Mucosa of rectum (tissue), 2 donors: ENCODE measurements around the gene SLC22A16.

Experiments
- H3K27ac ChIP-seq, 2 donors: one replicate each; pipeline ENCODE4 v1.7.0; 2013; ENCODE audit warnings: inconsistent platforms in 2 of 2, low read depth in 2 of 2, low read length in 2 of 2
- H3K27me3 ChIP-seq, 2 donors: one replicate each; pipeline ENCODE4 v1.7.0; 2013; ENCODE audit warnings: low read length in 2 of 2; ENCODE audit not compliant: control insufficient read depth in 2 of 2, insufficient read depth in 2 of 2
- H3K36me3 ChIP-seq, 2 donors: one replicate each; pipeline ENCODE4 v1.7.0; 2013; ENCODE audit warnings: low read length in 2 of 2; ENCODE audit not compliant: control insufficient read depth in 2 of 2, insufficient read depth in 2 of 2
- H3K4me1 ChIP-seq, 2 donors: one replicate each; pipeline ENCODE4 v1.7.0; 2013; ENCODE audit warnings: low read length in 2 of 2, mild to moderate bottlenecking in 1 of 2; ENCODE audit not compliant: control insufficient read depth in 2 of 2, insufficient read depth in 2 of 2
- H3K4me3 ChIP-seq, 2 donors: one replicate each; pipeline ENCODE4 v1.7.0; 2013; ENCODE audit warnings: low read length in 2 of 2
- H3K9ac ChIP-seq, 2 donors: one replicate each; pipeline ENCODE4 v1.7.0; 2013; ENCODE audit warnings: low read length in 2 of 2, low read depth in 1 of 2, mild to moderate bottlenecking in 1 of 2
- H3K9me3 ChIP-seq, 2 donors: one replicate each; pipeline ENCODE4 v1.7.0; 2013; ENCODE audit warnings: low read length in 2 of 2; ENCODE audit not compliant: control insufficient read depth in 2 of 2
- donor health status: healthy.
- donor health status: Normal muscosa, but diverticular disease.

SLC22A16 gene

GRCh38 chr6:110456694-110457093, 19.7 kb downstream of the SLC22A16 start:
- Histone ChIP-seq H3K36me3 (no peaks in the 10 kb centered on the region), H3K4me3 (no peak overlapping the region), H3K27ac (no peak overlapping the region), H3K9ac (no peak overlapping the region), H3K27me3 (no peaks in the 10 kb centered on the region), H3K9me3 (no peaks in the 10 kb centered on the region), H3K4me1 (no peaks in the 10 kb centered on the region)

- no peak overlapping the region for H3K27ac ChIP-seq
- H3K9me3 ChIP-seq, result no peaks in the 10 kb centered on the region
- no peak overlapping the region for H3K9ac ChIP-seq
- H3K27me3 ChIP-seq, result no peaks in the 10 kb centered on the region
- no peaks in the 10 kb centered on the region for H3K4me1 ChIP-seq
- H3K36me3 ChIP-seq, result no peaks in the 10 kb centered on the region
- no peak overlapping the region for H3K4me3 ChIP-seq
Observed at GRCh38 chr6:110449541-110449895, 26.9 kb downstream of the SLC22A16 start.

GRCh38 chr6:110448846-110449540, 27.4 kb downstream of the SLC22A16 start:
- no peaks in the 10 kb centered on the region for H3K27me3 ChIP-seq
- H3K4me3 ChIP-seq, result no peak overlapping the region
- no peaks in the 10 kb centered on the region for H3K9me3 ChIP-seq
- H3K9ac ChIP-seq, result no peak overlapping the region
- no peaks in the 10 kb centered on the region for H3K4me1 ChIP-seq
- H3K36me3 ChIP-seq, result no peaks in the 10 kb centered on the region
- no peak overlapping the region for H3K27ac ChIP-seq

GRCh38 chr6:110447761-110448160, 28.7 kb downstream of the SLC22A16 start:
- no peak overlapping the region for H3K4me3 ChIP-seq
- no peaks in the 10 kb centered on the region for H3K27me3 ChIP-seq
- no peaks in the 10 kb centered on the region for H3K4me1 ChIP-seq
- H3K36me3 ChIP-seq, result no peaks in the 10 kb centered on the region
- no peak overlapping the region for H3K27ac ChIP-seq
- H3K9me3 ChIP-seq, result no peaks in the 10 kb centered on the region
- no peak overlapping the region for H3K9ac ChIP-seq

GRCh38 chr6:110446405-110446804, 30.0 kb downstream of the SLC22A16 start:
- no peak overlapping the region for H3K27ac ChIP-seq
- no peaks in the 10 kb centered on the region for H3K9me3 ChIP-seq
- H3K27me3 ChIP-seq, result no peaks in the 10 kb centered on the region
- H3K36me3 ChIP-seq, result no peaks in the 10 kb centered on the region
- H3K9ac ChIP-seq, result no peak overlapping the region
- no peaks in the 10 kb centered on the region for H3K4me1 ChIP-seq
- H3K4me3 ChIP-seq, result no peak overlapping the region

GRCh38 chr6:110440026-110440425, 36.4 kb downstream of the SLC22A16 start:
- H3K36me3 ChIP-seq, result no peaks in the 10 kb centered on the region
- H3K27me3 ChIP-seq, result no peaks in the 10 kb centered on the region
- no peak overlapping the region for H3K4me3 ChIP-seq
- H3K27ac ChIP-seq, result no peak overlapping the region
- no peaks in the 10 kb centered on the region for H3K9me3 ChIP-seq
- no peaks in the 10 kb centered on the region for H3K4me1 ChIP-seq
- H3K9ac ChIP-seq, result no peak overlapping the region

GRCh38 chr6:110439356-110439755, 37.1 kb downstream of the SLC22A16 start:
- no peaks in the 10 kb centered on the region for H3K4me1 ChIP-seq
- H3K27me3 ChIP-seq, result no peaks in the 10 kb centered on the region
- H3K27ac ChIP-seq, result no peak overlapping the region
- no peaks in the 10 kb centered on the region for H3K36me3 ChIP-seq
- H3K9ac ChIP-seq, result no peak overlapping the region
- H3K9me3 ChIP-seq, result no peaks in the 10 kb centered on the region
- no peak overlapping the region for H3K4me3 ChIP-seq

GRCh38 chr6:110434961-110435602, 41.3 kb downstream of the SLC22A16 start:
- Histone ChIP-seq H3K27me3 (no peaks in the 10 kb centered on the region), H3K27ac (no peak overlapping the region), H3K9ac (no peak overlapping the region), H3K9me3 (no peaks in the 10 kb centered on the region), H3K36me3 (no peaks in the 10 kb centered on the region), H3K4me1 (no peaks in the 10 kb centered on the region), H3K4me3 (no peak overlapping the region)

GRCh38 chr6:110432285-110432900, 44.0 kb downstream of the SLC22A16 start:
- Histone ChIP-seq H3K4me1 (no peaks in the 10 kb centered on the region), H3K36me3 (no peaks in the 10 kb centered on the region), H3K27me3 (no peaks in the 10 kb centered on the region), H3K27ac (no peak overlapping the region), H3K9ac (no peak overlapping the region), H3K9me3 (no peaks in the 10 kb centered on the region), H3K4me3 (no peak overlapping the region)

GRCh38 chr6:110430741-110431140, 45.7 kb downstream of the SLC22A16 start:
- Histone ChIP-seq H3K27ac (no peak overlapping the region), H3K4me1 (no peaks in the 10 kb centered on the region), H3K36me3 (no peaks in the 10 kb centered on the region), H3K9me3 (no peaks in the 10 kb centered on the region), H3K9ac (no peak overlapping the region), H3K4me3 (no peak overlapping the region), H3K27me3 (no peaks in the 10 kb centered on the region)
